VCaP (cell line): ENCODE results near the gene ITPR1.

Experiments
- H3K27ac ChIP-seq: fragments of 450-650 bp; 2 replicates; pipeline ENCODE4 v1.5.1; 2017
- CTCF ChIP-seq: fragments of 450-650 bp; conservative IDR thresholded peaks from 2 replicates; pipeline ENCODE4 v1.5.1; 2017; ENCODE audit warnings: mild to moderate bottlenecking, moderate library complexity

Gene ITPR1

GRCh38 chr3:4772171-4772804 is 279.1 kb downstream of the ITPR1 start:
- TF ChIP-seq CTCF, result no peak

GRCh38 chr3:4772858-4773257 is 279.7 kb downstream of the ITPR1 start:
- H3K27ac ChIP-seq, result peak overlapping the region; percentile 77
- TF ChIP-seq CTCF, result no peak

More at GRCh38 chr3:4772171-4772804, 279.1 kb downstream of the ITPR1 start:
- H3K27ac ChIP-seq, result peak overlapping the region; percentile 77

GRCh38 chr3:4773583-4773982 is 280.4 kb downstream of the ITPR1 start:
- no peak for TF ChIP-seq CTCF
- H3K27ac ChIP-seq, result peak overlapping the region; percentile 77; the same call in 1 of the 2 replicates

- no peak for TF ChIP-seq CTCF
- H3K27ac ChIP-seq, result no peak overlapping the region
These were observed 281.4 kb downstream of the ITPR1 start for GRCh38 chr3:4774531-4774930.

- TF ChIP-seq CTCF, result no peak
- no peak overlapping the region for H3K27ac ChIP-seq
These were observed 283.3 kb downstream of the ITPR1 start for GRCh38 chr3:4776399-4776979.

GRCh38 chr3:4776980-4777581 is 283.9 kb downstream of the ITPR1 start:
- H3K27ac ChIP-seq, result no peak overlapping the region
- TF ChIP-seq CTCF, result no peak

- TF ChIP-seq CTCF, result no peak
- no peak overlapping the region for H3K27ac ChIP-seq
These were observed 285.0 kb downstream of the ITPR1 start for GRCh38 chr3:4778119-4778518.
